ENCODE results near the gene DBH.

- TF ChIP-seq, protein P1, sequence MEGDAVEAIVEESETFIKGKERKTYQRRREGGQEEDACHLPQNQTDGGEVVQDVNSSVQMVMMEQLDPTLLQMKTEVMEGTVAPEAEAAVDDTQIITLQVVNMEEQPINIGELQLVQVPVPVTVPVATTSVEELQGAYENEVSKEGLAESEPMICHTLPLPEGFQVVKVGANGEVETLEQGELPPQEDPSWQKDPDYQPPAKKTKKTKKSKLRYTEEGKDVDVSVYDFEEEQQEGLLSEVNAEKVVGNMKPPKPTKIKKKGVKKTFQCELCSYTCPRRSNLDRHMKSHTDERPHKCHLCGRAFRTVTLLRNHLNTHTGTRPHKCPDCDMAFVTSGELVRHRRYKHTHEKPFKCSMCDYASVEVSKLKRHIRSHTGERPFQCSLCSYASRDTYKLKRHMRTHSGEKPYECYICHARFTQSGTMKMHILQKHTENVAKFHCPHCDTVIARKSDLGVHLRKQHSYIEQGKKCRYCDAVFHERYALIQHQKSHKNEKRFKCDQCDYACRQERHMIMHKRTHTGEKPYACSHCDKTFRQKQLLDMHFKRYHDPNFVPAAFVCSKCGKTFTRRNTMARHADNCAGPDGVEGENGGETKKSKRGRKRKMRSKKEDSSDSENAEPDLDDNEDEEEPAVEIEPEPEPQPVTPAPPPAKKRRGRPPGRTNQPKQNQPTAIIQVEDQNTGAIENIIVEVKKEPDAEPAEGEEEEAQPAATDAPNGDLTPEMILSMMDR (IDR thresholded peaks at IDR 0.05): no peak
- no peak for TF ChIP-seq POLR2A (IDR thresholded peaks at IDR 0.05)
These were observed 57.8 kb downstream of the DBH start for GRCh38 chr9:133693703-133694529.
